GM18873 (cell line): ENCODE results near the gene DAAM1.

Source experiments
- ATAC-seq: cut with Tn5 transposase; IDR thresholded peaks from one replicate; pipeline ENCODE4 v1.9.1; 2021; ENCODE audit warnings: mild to moderate bottlenecking, moderate library complexity, moderate number of reproducible peaks; ENCODE audit not compliant: unreplicated experiment, low FRiP score

Gene DAAM1

GRCh38 chr14:59215757-59216156, 27.3 kb downstream of the DAAM1 start:
- no peak for ATAC-seq

DNA sequence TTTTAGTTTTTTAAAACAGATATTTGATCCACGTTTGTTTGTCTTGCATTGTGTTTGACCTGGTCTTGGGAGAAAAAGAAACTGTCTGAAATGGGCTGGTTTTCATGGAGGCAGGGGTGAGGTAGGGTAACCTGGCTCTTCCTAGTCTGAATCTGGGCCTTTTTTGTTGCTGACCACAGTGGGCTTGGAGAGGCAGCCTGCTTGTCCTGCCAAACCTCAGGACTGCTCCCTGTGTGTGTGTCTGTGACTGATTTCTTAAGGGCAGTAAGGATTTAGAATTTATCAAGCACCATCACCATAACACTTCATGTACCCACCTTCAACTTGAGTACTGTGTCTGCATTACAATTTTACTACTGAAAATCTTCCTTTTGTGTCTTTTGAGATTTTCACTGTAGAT, 28.5 kb downstream of the DAAM1 start:
- ATAC-seq: no peak

- no peak for ATAC-seq
Observed at GRCh38 chr14:59221568-59221967, 33.1 kb downstream of the DAAM1 start.

GRCh38 chr14:59224341-59224740, 35.9 kb downstream of the DAAM1 start:
- no peak for ATAC-seq

DNA sequence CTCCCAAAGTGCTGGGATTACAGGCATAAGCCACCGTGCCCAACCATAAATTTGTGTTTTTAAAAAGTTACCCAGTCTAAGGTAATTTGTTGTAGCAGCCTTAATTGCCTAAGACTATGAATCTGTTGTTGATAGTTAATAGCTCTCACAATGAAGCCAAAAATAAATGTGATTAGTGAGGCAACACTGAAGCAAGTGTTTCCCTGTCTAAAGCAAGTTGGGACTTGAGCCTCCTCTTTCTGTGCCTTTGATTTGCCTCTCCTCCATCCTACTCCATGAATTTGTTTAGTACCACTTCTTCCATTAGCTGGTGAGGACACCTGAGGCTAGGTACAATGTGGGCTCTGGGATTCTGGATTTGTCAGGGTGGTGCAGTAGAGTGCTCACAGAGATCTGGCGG, 36.8 kb downstream of the DAAM1 start:
- ATAC-seq: no peak

GRCh38 chr14:59228421-59228820, 40.0 kb downstream of the DAAM1 start:
- no peak for ATAC-seq

DNA sequence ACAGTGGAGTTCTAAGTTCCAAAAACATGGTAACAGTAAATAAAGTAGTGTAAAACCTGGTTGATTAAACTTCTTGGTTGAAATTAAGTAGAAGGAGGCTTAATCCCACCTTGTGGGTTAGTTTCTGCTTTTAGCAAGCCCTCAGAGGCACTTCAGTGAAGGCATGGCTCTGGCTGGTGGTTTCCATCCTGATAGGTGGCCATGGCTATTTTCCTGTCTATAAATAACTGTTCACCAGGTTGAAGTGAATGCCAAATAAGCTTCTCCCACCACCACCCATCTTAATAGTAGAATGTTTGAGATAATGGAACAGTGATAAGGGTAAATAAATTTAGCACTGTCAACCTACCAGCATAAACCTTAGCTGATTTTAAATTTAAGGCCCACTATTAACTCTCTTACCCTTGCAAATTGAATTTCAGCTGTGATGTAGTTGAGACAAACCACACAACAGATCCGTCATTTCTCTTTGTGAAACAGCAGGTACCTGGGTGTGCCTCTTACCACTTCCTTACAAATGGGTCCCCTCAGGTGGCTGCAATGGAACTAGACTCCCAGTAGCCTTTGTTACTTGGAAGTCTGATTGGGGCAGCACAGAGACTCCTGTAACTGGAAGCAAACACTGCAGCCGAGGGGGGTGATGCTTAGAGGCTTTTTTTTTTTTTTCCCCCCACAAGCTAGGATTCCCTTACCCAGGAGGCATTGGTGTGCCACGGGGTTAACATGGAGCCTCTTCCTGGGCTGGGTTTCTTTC, 41.4 kb downstream of the DAAM1 start:
- ATAC-seq: no peak

GRCh38 chr14:59236195-59236594, 47.7 kb downstream of the DAAM1 start:
- no peak for ATAC-seq

DNA sequence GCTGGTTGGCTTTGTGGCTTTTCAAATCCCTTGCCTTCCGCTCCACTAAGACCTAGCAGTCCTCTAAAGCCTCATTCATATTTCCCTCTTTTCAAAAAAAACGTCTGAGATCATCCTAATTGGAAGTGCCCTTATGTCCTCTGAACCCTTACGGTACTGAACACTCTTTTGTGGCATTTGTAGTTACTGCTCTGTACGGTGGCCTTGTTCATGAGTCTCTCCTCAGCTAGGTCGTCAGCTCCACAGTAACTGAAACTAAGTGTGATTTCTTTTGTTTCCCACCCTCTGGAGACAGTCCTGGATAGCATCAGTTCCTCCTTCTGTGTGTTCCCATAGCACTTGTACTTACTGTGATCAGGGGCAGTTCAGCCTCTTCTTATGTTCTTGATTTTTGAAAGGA, 49.7 kb downstream of the DAAM1 start:
- ATAC-seq: no peak

DNA sequence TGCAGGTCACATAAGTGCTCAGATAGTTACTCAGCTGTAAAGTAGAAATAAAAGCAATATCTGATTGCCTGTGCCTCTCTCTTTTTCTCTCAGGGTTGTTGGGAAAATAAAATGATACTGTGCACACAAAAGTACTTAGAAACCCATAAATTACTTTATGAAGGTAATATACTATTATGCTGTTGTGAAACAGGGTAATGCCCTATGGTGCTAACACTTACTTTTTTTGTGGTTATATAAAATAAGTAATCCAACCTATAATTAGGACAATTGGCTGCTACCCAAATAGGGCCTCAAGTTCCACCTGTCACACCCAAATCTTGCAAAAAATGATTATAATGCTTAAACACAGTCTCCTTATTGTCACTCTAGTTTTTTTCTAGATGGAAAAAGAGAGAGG, 50.6 kb downstream of the DAAM1 start:
- no peak for ATAC-seq

GRCh38 chr14:59240356-59240755, 51.9 kb downstream of the DAAM1 start:
- ATAC-seq: peak; percentile 80

DNA sequence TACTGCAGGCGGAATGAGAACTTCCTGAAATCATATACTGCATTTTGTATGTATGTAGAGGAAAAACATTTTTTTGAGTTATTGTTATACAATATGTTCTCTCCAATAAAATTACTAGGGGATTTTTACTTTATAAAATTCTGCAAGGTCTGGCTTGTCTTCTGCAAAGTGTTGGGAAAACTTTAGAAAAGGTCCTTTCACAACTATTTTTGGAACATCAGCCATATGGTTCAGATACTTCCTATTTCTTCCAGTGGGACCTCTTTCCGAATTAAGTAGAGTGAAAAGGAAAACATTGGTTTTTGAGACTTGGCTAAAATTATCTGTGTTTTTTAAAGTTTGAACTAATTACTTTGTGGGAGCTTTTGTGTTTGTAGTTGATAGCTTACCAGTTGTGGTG, 52.7 kb downstream of the DAAM1 start:
- no peak for ATAC-seq

GRCh38 chr14:59243174-59243573, 54.7 kb downstream of the DAAM1 start:
- ATAC-seq: no peak

DNA sequence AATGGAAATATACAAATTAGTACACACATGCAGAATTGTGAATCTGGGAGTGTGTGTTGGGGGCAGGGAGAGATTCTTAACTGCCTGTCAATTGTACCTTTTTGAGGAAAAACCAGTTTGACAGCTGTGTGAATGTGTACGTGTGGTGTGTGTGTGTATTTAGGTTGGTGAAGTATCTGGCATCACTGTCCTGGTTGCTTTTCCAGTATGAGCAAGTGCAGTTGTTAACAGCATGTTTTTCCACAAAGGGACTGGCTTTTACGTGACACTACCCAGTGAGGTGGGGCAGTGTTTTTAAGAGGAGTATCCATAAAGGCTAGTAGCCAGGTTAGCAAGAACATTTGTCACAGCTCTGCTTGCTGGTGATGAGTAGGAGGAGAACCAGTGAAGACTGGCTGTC, 56.1 kb downstream of the DAAM1 start:
- no peak for ATAC-seq

- peak; percentile 68 for ATAC-seq
Observed at GRCh38 chr14:59245809-59246295, 57.4 kb downstream of the DAAM1 start.

DNA sequence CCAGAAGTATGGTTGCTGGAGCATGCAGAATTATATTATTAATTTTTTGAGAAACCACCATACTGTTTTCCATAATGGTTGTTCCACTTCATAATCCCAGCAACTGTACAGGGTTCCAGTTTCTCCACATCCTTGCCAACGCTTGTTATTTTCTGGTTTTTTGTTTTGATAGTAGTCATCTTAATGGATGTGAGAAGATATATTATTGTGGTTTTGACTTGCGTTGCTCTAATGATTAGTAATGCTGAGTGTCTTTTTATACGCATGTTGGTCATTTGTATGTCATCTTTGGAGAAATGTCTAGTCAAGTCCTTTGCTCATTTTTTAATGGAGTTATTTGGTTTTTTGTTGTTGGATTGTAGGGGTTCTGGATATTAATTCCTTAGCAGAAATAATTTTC, 58.1 kb downstream of the DAAM1 start:
- ATAC-seq: no peak

DNA sequence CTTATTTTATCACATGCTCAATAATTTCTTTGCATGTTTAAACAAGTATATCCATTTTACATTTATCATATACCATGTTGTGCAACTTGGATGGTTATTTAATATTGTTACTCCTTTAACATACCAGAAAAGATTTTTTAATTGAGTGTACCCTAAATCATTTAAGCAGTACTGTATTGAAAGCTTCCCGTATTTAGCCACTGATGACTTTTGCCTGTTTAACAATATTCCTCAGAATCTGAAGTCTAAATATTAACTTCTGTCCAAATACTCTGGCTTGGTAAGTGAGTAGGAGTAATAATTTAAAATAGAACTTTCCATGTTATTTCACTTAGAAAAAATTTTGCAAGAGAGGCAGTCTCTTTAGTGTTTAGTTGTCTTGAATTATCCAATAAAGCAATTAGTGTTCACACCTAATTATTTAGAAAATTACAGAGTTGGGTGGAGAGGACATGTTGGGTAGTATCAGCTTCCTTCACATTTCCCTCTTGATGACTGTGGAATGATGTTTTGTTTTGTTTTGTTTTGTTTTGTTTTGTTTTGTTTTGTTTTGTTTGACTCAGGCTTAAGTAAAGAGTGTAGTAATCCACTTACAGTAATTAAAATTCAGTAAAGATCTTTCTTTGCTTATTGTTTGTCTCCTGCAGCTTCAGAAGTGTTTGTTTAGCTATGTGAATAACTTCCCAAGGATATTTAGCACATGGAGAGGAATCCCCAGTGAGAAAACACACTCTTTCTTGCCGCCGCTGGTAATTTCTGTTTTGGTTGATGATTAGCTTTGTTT, 59.5 kb downstream of the DAAM1 start:
- no peak for ATAC-seq

- no peak for ATAC-seq
Observed at GRCh38 chr14:59249029-59249428, 60.6 kb downstream of the DAAM1 start.

DNA sequence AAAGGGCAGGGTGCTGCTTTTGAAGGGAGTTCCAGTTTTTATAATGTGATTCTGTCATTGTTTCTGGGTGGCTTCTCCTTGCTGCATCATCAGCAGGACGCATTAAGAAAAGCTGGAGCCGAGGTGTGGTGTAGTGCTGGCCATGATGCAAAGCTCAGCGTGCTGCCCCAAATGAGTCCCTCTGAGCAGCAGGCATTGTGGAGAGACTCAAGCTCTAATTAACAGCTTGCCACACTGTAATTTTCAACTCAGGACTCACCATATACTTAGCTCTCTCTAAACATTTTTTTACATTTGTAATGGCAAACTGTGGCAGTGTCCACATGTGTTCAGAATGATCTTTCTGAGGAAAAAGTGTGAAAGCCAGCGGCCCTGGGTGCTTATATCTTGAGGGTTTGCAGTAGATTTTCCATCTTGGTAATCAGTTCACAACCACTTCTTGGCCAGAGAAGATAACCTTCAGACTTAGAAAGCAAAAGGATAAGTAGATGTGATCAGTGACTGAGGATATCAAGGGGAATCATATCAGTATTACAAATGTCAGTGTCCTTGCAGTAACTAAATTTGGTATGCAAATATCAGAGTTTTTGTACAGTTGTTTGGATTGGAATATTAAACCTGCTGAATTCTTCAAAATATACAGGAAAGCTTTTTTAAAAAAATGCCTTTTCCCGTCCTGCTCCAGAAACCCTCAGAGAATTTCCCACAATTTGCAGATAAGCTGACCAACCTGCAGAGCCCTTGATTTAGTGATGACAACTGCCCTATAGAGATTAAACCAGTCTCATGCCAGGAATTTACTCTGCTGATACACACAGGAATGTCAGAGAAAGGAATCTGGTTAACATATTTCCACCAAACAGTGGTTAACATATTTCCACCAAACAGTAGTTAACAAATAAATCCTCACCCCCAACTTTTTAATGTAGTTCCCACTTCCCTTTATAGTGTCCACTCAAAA, 63.6 kb downstream of the DAAM1 start:
- no peak for ATAC-seq

DNA sequence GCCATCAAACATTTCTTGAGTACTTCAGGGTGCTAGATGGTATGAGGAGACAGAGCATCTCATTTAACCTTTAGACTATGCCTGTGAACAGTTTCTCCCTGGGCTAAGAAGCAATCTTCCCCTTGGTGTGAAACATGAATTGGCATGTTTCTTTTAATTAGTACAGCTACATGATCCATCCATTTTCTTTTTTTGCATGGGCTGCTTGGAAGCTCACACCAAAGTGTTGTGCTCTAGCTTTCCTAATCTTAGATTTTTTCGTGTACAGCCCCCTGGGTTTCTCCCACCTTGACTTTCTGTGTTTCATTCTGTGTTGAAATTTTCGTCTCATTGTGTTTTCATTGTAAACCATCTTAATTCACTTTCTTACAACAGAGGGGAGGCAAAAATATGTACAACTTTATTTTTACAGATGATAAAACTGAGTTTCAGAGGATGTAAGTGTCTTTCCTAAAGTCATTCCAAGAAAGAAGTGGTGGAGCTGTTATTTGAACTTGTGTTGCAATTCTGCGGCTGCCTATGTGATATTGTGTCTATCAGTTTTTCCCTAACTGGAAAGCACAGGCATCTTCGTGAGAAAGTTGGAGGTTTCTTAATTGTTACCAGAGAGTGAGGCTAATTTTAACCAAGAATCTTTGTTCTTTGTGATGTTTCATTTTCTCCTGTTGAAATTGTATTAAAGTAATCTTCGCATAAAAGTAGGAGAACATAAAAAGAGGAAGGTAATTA, 64.5 kb downstream of the DAAM1 start:
- ATAC-seq: no peak
